ENCODE results near the gene RPA3. TPM values are rescaled to one million over a fixed set of nuclear protein-coding genes. Genes with fewer than 3 reads are reported as not detected.

RPA3 gene
- total RNA-seq, 1 donor from 2014 or later: 18.2 TPM

DNA sequence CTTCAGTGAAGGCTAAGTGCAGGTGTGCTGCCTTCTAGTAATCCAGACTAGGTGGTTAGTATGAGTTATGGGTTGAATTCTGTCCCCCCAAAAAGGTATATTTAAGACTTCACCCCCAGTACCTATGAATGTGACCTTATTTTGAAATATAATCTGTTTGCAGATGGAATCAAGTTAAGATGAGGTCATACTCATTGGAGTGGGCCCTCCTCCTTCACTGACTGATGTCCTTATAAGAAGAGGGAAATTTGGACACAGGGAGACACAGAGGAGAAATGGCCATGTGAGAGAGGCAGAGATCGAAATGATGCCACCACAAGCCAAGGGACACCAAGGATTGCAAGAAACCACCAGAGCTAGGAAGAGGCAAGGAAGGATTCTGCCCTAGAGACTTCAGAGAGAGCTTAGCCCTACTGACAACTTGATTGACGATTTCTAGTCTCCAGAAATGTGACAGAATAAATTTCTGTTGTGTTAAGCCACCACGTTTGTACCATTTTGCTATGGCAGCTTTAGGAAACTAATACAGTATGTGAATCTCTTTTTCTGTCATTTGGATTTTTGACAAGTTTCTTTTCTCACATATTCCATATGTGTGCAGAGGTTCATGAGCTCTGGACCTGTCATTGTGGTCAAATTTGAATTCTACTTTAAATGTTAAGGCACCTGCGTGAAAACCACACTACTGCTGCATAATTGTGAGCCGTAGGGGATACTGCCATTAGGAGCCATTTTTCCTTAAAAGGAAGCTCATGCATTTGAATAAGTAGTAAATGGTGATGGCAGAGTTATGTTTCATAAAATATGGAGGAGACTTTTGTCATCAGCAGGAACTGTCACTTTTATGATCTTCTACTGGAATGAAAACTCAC is 2.6 kb upstream of the RPA3 start:
- no peak for TF ChIP-seq CTCF (IDR thresholded peaks at IDR 0.05; ENCODE audit: insufficient read depth, low read length, severe bottlenecking)
- Histone ChIP-seq H3K27me3 (ENCODE audit: control insufficient read depth, insufficient read depth, low read length) (no peaks in the 10 kb centered on the region), H3K4me3 (ENCODE audit: low read depth, low read length) (no peak overlapping the region), H3K36me3 (ENCODE audit: control insufficient read depth, insufficient read depth, low read length) (no peaks in the 10 kb centered on the region)
- DNase-seq (ENCODE audit: low read depth) (no peak), FAIRE-seq (no peak)

GRCh38 chr7:7720193-7720592 is 1.8 kb upstream of the RPA3 start:
- H3K36me3 ChIP-seq (ENCODE audit: control insufficient read depth, insufficient read depth, low read length): no peaks in the 10 kb centered on the region
- no peak overlapping the region for H3K4me3 ChIP-seq (ENCODE audit: low read depth, low read length)
- FAIRE-seq (no peak), DNase-seq (ENCODE audit: low read depth) (no peak)
- H3K27me3 ChIP-seq (ENCODE audit: control insufficient read depth, insufficient read depth, low read length): no peaks in the 10 kb centered on the region
- TF ChIP-seq CTCF (IDR thresholded peaks at IDR 0.05; ENCODE audit: insufficient read depth, low read length, severe bottlenecking): no peak

GRCh38 chr7:7719236-7719635 is 829 bp upstream of the RPA3 start:
- DNase-seq (ENCODE audit: low read depth) (peak; percentile 97), FAIRE-seq (no peak)
- Histone ChIP-seq H3K36me3 (ENCODE audit: control insufficient read depth, insufficient read depth, low read length) (no peaks in the 10 kb centered on the region), H3K27me3 (ENCODE audit: control insufficient read depth, insufficient read depth, low read length) (no peaks in the 10 kb centered on the region), H3K4me3 (ENCODE audit: low read depth, low read length) (no peak overlapping the region)
- no peak for TF ChIP-seq CTCF (IDR thresholded peaks at IDR 0.05; ENCODE audit: insufficient read depth, low read length, severe bottlenecking)

DNA sequence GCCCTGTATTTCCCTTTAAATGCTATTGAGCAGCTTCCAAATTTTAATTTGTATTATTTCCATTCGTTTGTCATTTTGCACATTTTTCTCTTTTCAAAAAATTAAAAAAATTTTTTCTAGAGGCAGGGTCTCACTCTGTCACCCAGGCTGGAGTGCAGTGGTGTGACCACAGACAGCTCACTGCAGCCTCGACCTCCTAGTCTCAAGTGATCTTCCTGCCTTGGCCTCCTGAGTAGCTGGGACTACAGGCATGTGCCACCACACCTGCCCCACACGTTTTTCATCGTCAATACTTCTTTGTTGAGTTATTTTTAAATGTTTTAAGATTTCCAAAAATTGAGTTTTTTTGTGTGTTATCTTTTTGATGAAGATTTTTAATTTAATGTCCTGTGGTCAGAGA is 4.7 kb downstream of the RPA3 start:
- no peak for TF ChIP-seq CTCF (IDR thresholded peaks at IDR 0.05; ENCODE audit: insufficient read depth, low read length, severe bottlenecking)
- H3K27me3 ChIP-seq (ENCODE audit: control insufficient read depth, insufficient read depth, low read length): no peaks in the 10 kb centered on the region
- H3K36me3 ChIP-seq (ENCODE audit: control insufficient read depth, insufficient read depth, low read length): no peaks in the 10 kb centered on the region
- DNase-seq (ENCODE audit: low read depth) (no peak), FAIRE-seq (no peak)
- no peak overlapping the region for H3K4me3 ChIP-seq (ENCODE audit: low read depth, low read length)

- DNase-seq (ENCODE audit: low read depth) (no peak), FAIRE-seq (no peak)
- no peaks in the 10 kb centered on the region for H3K36me3 ChIP-seq (ENCODE audit: control insufficient read depth, insufficient read depth, low read length)
- no peaks in the 10 kb centered on the region for H3K27me3 ChIP-seq (ENCODE audit: control insufficient read depth, insufficient read depth, low read length)
- no peak for TF ChIP-seq CTCF (IDR thresholded peaks at IDR 0.05; ENCODE audit: insufficient read depth, low read length, severe bottlenecking)
- H3K4me3 ChIP-seq (ENCODE audit: low read depth, low read length): no peak overlapping the region
Measured at GRCh38 chr7:7710469-7710868, 7.9 kb downstream of the RPA3 start.

DNA sequence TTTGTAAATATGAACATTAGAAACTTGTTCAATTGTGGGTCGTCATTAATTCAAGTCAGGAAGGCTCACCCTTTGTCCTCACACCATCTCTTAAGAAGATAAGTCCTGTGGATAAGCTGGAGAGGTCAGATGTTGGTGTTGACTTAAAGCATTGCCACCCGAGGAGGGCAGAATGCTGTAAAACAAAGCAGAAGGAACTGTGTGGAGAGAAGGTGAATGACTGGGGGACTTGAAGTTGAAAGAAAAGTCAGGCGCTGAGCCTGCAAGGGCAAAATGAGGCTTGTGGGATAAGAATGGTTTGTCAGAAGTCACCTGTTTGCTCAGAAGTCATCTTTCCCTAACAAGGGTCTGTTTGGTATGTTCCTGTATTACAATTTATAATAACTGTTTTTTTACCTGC is 9.1 kb downstream of the RPA3 start:
- Histone ChIP-seq H3K27me3 (ENCODE audit: control insufficient read depth, insufficient read depth, low read length) (no peaks in the 10 kb centered on the region), H3K4me3 (ENCODE audit: low read depth, low read length) (no peak overlapping the region), H3K36me3 (ENCODE audit: control insufficient read depth, insufficient read depth, low read length) (no peaks in the 10 kb centered on the region)
- no peak for DNase-seq (ENCODE audit: low read depth)
- no peak for TF ChIP-seq CTCF (IDR thresholded peaks at IDR 0.05; ENCODE audit: insufficient read depth, low read length, severe bottlenecking)
- no peak for FAIRE-seq

Measured in bronchial epithelial cell (primary cell).